Hematopoietic multipotent progenitor cell treated with erythropoietin and hydrocortisone succinate and interleukin-3 and kit ligand, for 6 days (in vitro differentiated cells): ENCODE results near the gene CFAP410.

Source experiments
- DNase-seq: peaks from one replicate; pipeline ENCODE4 v3.0.0-alpha.2; 2015

Gene CFAP410

DNA sequence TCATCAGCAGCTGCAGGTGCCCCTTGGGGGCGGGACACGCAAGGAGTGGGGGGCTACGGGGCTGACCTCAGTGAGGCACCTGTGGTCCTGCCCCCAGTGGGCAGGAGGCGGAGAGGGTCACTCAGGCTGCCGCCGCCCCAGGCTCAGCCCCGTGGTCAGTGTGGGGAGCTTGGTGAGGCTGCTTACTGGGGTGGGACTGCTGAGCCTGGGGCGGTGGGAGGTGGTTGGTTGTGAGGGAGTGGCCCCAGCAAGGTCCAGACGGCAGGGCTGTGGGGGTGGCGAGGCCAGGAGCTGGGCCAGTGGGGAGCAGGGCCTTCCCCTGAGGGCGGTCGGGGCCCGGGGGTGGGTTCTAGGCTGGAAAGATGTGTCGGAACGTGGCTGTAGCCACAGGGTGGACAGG, 25.1 kb downstream of the CFAP410 start:
- no peak for DNase-seq

DNA sequence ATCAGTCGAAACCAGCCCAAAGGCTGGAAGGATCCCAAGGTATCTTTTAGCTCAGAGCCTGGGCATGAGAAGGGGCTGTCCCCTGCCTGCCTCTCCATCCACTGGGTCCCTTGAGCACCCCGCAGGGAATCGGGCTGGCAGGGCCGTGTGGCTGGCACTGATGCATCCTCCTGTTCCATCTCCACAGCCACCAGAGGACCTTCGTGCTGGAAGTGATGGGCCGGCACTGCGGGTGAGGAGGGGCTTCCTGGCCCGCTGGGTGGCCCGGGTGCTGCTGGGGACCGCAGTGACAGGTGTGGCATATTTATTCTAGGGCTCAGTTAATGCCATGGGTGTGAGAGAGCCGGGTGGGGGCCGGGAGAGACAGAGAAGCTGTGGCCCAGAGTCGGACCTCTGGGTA, 25.7 kb downstream of the CFAP410 start:
- no peak for DNase-seq

DNA sequence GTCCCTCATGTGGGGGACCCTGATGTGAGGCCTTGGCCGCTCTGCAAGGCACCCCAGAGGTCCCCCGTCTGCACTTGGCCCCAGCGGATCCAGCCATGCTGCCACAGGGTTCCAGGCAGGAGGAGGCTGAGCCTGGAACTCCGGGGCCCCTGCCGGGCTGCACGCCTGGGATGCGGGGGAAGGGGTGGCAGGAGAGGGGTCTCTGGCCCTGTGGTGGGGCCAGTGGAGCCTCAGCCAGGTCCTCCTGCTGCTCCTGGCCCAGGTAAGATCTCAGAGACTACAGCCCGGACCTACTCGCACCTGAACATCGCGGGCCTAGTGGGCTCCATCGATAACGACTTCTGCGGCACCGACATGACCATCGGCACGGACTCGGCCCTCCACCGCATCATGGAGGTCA, 26.5 kb downstream of the CFAP410 start:
- DNase-seq = no peak

DNA sequence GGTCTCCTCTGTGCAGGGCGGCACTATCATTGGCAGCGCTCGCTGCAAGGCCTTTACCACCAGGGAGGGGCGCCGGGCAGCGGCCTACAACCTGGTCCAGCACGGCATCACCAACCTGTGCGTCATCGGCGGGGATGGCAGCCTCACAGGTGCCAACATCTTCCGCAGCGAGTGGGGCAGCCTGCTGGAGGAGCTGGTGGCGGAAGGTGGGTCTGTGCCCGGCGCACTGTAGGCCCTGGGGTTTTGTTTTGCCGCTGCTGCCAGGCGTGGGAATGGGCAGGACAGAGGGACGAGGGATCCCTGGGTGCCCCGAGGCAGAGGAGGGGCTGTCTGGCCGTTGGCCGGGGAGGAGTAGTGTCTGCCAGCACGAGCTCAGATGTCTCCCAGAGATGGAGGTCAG, 27.1 kb downstream of the CFAP410 start:
- no peak for DNase-seq

DNA sequence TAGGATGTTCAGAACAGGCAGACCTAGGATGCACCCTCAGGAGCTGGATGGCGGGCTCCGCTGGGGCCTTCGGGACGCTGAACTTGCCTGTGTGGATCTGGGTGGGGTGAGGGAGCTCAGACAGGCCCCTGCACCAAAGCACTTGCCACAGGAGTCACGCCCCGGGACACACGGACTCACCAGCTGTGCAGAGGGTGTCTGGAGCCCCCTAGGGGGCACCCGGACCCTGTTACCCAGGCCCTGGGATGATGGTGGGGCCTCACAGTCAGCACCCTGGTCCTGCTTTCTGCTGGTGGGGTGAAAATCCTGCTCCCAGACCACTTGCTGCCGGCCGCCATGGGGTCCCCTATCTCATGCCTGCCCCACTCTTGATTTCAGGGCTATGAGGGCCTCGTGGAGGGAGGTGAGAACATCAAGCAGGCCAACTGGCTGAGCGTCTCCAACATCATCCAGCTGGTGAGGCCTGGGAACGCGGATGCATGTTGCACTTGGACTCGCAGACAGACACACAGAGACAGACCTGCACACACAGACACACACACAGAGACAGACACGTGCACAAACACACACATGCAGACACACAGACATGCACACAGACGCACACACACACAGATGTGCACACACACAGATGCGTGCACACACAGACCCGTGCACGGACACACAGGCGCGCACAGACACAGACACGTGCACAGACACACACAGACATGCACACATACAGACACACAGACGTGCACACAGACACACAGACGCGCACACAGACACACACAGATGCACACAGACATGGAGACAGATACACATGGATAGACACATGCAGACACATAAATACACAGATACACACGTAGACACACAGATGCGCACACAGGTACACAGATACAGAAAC, 28.3 kb downstream of the CFAP410 start:
- DNase-seq = no peak

DNA sequence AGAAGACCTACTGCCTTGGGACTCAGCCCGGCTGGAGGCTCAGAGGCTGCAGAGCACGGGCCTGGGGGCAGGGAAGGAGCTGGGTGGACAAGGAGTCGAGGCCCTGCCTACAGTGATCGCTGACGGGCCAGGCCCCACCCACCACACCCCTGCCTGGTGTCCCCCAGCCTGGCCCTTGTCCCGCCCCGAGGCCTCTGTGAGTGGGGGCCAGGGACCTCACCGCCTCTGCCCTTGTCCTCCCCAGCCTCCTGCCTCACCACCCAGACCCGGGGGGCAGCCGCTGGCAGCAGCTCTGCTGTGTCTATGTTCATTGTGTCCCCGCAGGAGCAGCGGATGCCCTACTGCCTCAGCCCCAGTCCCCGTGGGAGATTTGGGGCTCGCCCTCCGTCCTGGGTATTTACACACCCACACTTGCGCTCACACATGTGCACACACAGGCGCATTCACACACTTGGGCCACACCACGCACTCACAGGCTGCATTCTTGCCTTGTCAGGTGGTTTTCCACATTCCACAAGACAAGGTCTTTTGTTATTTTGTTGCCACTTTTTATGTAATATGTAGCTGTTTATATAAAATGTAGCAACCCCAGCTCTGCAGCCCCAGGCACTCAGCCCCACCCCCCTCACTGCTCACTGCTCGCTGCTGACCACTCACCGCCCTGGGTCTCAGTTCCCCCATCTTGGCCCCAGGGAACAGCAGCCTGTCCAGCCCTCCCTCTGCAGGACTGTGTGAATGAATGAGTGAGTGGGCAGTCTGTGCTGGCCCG, 32.1 kb downstream of the CFAP410 start:
- DNase-seq = no peak

DNA sequence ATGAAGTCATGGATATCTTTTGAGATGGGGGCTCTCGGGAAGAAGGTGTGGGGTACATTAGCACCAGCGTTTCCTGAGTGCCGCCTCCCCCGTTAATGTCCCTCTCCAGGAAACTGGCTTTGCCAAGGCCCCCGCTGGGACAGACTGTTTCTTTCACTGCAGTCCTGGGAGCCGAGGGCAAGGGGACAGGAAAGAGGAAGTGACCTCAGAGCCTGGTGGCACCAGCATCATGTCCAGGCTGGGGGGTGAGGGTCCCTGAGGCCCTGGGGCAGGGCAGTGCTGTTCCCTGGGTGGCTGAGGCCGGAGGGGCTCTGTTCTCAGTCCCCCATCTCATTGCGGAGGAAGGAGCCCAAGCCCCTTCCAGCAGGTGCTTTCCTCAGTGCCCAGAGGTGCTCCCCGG, 33.5 kb downstream of the CFAP410 start:
- no peak for DNase-seq

DNA sequence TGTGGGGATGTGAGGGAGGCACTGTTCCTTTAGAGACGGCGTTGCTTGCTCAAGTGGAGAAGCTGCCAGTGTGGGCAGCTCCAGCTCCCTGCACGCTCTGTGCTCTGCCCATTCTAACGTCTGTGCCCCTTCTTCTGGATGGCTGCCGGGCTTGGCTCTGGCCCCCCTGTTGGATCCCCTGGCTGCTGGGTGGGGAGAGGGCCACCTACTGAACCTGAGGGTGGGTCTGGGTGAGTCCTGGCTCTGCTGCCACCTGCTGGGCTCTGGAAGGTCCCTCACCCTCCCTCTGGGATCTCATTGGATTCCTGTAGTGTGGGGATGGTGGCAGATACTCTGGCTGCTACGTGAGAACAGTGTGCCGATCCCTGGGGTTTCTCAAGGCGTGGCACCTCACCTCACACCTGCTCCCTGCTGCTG, 34.3 kb downstream of the CFAP410 start:
- DNase-seq = peak; percentile 73

DNA sequence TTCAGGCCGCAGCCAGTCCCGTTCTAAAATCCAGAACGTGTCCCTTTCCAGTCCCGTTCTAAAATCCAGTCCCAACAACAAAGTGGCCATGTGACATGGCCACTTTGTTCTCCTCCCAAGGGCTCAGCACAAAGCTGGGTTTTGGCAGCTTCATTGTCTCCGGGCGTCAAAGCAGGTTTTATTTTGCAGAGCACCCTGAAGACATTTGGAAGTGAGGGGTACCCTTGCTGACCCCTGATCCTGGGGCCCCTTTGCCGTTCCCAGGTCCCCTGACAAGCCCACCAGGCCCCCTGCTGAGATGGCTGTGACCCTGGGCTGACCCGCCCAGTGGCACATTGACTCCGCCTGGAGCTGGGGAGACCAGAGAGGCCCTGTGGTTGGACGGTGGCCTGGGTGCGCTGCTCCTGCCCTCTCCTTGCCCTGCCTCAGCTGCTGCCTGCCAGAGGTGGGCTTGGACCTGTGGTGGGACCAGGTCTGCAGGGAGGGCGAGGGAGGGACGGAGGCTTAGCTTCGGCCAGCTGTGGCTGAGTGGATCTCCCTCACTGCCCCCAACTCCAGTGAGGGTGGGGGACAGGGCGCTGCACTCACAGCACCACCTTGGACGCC, 35.1 kb downstream of the CFAP410 start:
- DNase-seq = no peak

DNA sequence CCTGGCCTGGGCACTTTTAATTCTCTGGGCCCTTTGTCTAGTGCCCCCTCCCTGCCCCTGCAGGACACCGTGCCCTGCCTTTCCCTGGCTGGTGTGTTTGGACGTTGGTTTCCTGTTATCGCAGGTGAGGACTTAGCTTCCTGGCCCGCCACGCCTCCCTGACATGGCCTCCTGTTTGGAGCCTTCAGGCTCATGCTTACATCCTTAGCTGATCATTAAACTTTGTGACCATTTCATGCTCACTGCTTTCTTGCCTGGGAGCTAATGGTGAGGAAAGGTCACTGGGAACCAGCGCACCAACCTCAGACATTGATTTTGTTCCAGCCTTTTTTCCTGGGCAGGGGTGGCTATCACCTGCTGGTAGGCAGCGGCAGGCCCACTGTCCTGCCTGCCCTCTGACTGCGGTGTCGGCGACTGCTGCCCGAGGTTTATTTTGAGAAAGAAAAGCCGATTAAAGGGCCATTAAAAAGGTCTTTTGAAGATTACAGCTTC, 35.7 kb downstream of the CFAP410 start:
- no peak for DNase-seq

DNA sequence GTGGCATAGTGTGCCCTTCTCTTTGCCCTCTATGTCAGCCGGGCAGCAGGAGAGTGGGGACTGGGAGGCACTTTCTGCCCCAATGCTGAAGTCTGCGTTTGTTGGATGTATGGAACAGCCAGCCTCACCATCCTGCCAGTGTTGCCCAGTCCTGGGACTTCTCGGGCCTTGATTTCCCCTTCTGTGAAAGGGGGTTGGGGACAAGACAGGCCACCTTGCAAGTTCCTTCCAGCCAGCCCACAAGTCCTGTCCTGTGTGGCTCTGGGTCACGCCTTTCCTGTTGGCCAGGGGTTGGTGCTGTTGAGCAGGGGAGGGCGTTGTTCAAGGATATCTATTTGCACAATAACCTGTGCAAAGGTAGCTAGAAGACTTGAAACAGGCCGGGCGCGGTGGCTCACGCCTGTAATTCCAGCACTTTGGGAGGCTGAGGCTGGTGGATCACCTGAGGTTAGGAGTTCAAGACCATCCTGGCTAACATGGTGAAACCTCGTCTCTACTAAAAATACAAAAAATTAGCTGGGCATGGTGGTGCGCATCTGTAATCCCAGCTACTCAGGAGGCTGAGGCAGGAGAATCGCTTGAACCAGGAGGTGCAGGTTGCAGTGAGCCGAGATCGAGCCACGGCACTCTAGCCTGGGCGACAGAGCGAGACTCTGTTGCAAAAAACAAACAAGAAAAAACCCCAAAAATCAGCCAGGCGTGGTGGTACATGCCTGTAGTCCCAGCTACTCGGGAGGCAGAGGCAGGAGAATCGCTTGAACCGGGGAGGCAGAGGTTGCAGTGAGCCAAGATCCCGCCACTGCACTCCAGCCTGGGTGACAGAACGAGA, 36.4 kb downstream of the CFAP410 start:
- DNase-seq = peak; percentile 28

DNA sequence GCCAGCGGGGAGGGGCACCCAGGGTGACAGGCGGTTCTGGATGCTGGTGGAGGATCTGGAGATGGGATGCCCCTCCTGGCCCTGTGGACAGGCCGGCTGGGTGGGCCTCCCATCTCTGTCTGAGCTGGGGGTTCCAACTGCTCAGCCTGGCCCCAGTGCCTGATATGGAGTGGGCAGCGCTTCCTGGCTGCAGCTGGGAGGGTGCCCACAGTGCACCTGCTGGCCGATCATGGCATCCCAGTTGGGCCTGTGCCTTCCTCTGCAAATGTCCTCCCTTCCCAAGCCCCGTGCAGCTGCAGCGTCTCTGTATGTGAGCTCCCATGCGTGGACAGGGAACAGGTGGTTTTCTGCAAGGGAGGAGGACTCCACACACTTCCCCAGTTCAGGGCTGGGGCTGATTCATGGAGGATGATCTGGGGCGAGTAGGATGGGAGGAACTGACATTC, 37.2 kb downstream of the CFAP410 start:
- peak; percentile 17 for DNase-seq

DNA sequence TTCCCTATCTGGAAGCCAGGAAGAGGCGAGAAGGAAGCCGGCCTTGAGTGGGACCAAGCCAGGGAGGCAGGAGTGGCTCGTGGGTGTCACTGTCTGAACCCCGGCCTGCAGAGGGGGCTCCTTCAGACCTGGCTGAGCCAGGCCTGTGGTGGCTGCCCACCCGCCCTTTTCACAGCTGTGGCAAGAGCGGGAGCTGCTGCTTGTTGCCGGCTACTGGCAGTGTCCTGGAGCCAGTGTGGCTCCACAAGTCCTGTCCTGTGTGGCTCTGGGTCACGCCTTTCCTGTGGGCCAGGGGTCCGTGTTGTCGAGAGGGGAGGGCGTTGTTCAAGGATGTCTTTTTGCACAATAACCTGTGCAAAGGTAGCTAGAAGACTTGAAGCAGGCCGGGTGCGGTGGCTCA, 38.0 kb downstream of the CFAP410 start:
- DNase-seq = no peak

DNA sequence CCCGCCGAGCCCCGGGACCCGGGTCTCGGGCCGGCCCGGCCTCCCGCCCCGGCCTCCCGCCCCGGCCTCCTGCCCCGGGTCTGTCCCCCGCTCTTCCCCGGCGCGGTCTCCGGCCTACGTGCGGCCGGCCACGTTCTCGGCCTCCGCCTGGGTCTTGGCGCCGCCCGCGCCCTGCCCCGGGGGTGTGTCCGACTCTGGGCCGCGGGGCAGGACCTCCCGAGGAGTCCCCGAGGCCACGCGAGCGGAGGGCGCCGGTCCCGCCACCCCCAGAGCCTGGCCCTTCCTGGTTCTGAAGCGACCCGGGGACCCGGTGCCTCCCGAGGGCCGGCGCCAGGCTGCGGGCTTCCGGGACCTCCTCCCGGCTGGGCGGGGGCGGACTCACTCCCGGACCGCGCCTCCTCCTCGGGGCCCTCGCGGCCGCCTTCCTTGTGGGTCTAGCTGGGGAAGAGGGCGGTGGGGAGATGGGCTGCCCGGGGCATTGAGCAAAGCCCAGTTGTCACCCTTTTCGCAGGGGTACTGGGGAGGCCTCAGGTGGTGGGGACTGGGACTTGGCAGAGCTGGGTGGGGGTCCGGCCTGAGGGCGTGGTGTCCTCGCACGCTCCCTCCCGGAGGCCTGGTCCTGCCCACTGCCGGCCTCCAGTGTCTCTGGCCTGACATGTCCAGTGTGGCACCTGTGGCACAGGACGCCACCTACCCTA, 38.8 kb downstream of the CFAP410 start:
- peak; percentile 73 for DNase-seq

DNA sequence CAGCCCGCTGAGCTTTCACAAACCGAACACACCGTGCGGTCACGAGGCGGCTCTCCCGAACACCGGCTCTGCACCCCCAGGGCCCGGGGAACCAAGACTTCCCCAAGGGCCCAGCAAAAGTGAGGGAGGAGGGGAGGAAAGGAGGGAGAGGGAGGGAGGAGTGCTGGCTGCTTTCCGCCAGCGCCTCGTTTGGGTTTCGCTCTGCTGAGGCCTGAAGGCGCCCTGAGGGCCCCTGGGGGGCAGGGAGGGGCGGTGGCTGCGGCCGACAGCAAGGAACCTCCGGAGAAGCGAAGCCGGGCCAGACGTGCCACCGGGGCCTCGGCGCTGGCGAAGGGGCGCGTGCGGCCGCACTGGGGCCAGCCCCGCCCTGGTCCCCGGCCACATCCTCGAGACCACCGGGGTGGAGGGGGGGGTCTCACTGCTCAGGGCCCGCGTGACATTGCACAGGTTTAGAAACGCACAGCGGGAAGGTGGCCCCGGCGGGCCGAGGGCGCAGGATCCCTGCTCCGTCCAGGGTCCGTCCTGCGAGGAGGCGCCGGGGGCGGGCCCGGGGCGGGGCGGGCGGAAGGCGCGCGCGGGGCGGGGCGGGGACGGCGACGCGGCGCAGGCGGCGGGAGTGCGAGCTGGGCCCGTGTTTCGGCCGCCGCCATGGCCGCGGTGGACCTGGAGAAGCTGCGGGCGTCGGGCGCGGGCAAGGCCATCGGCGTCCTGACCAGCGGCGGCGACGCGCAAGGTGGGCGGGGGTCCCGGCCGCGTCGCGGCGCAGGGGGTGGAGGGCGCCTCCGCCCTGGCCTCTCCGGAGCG, 39.5 kb downstream of the CFAP410 start, which contains the start of gene PFKL:
TSS of gene PFKL (plus strand) at position 596 of the 804 bp plus-strand sequence. CDS start at position 649, 53 bp downstream.
- peak; percentile 75 for DNase-seq

DNA sequence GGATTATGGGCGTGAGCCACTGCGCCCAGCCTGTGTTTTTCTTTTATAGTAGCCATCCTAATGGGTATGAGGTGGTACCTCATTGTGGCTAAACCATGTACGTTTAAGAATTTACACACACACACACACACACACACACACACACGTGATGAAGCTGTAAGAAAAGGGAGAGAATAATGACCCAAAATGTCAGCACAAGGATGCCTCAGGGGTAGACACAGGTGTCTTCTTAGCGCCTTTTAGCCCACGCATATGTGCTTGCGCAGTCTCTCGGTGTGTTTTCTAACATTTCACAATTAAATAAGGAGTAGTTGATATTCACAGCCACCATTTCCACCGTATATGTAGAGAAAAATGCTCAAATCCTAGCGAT, 40.1 kb downstream of the CFAP410 start:
- DNase-seq = no peak

DNA sequence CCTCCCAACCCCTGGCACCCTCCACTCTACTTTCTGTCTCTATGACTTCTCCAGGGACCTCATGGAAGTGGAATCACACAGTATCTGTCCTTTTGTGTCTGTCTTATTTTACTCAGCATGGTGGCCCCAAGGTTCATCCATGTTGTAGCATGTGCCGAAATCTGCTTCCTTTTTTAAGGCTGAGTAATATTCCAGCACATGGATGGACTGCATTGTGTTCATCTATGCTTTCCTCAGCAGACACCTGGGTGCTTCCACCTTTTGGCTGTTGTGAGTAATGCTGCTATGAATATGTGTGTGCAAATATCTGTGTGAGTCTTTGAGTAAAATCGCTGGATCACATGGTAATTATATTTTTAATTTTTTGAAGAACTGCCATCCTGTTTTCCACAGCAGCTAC, 40.9 kb downstream of the CFAP410 start:
- DNase-seq = peak; percentile 43

DNA sequence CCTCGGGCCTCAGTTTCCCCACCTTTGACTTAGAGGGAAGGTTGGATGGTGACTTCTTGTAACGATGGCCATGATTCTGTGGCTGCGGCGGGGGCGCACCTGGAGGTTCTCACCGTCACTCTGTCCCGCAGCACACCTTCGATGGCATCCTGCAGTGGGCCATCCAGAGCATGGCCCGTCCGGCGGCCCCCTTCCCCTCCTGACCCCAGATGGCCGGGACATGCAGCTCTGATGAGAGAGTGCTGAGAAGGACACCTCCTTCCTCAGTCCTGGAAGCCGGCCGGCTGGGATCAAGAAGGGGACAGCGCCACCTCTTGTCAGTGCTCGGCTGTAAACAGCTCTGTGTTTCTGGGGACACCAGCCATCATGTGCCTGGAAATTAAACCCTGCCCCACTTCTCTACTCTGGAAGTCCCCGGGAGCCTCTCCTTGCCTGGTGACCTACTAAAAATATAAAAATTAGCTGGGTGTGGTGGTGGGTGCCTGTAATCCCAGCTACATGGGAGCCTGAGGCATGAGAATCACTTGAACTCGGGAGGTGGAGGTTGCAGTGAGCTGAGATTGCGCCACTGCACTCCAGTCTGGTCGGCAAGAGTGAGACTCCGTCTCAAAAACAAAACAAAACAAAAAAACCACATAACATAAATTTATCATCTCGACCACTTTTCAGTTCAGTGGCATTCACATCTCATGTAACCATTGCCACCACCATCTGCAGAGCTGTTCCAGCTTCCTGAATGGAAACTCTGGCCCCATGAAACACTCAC, 41.5 kb downstream of the CFAP410 start:
- peak; percentile 90 for DNase-seq

DNA sequence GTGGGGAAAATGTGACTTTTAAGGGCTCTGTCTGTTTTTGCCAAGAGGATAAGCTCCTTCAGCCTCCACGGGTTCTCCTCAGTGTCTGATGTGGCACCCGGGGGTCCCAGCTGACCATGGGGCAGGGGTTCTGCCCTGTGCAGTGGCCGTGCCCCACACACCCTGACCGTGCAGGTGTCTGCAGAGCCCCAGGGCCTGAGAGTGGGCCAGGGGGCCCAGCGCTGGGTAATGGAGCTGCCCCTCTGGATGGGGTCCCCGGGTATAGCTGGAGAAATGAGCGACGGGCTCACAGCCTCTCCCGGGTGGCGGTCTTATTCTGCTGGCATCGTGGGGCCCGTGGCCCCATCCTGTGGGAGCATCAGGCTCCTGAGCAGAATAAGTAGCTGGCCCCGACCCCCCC, 42.3 kb downstream of the CFAP410 start:
- DNase-seq = no peak

DNA sequence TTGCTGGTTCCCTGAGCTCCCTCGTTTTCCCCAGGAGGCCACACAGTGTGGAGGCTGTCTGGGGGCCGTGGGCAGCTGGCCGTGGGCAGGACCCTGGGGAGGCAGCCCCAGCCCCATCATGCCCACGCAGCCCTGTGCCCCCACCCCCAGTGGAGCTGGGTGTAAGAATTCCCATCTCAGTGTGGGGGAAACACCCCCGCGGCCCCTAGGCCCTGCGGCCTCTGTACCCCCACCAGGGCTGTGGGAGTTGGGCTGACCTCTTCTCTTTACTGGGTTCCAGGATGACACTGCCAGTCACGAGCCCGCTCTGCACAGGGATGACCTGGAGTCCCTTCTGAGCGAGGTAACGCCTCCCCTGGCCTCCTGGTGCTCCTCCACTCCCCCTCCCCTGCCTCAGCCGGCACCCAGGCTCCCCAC, 43.1 kb downstream of the CFAP410 start:
- no peak for DNase-seq
